GM12892 (cell line): Measurements from ENCODE around the gene MKX.

Experiments
- POLR2A ChIP-seq: IDR thresholded peaks from 2 replicates; pipeline ENCODE4 v1.6.1; 2011; ENCODE audit warnings: low read depth, low read length, control low read depth
- POLR2AphosphoS5 ChIP-seq: IDR thresholded peaks from 2 replicates; pipeline ENCODE4 v1.6.1; 2011; ENCODE audit warnings: low read depth, low read length, control low read depth

GRCh38 chr10:27655296-27655695 is 90.3 kb downstream of the MKX start:
- TF ChIP-seq POLR2A = no peak
- TF ChIP-seq POLR2AphosphoS5 = no peak
